Activated T-cell treated with anti-CD3 and anti-CD28 coated beads, Interleukin-2, amount 50 U/mL, for 1 hour (primary cell): ENCODE measurements around the gene ACR.

Source experiments
- DNase-seq: peaks from one replicate; pipeline ENCODE4 v3.0.0-alpha.2; 2020

ACR gene

GRCh38 chr22:50703726-50704509 lies 34.1 kb upstream of the ACR start:
- no peak for DNase-seq

GRCh38 chr22:50704510-50705218 lies 33.3 kb upstream of the ACR start:
- DNase-seq: no peak

GRCh38 chr22:50705219-50705691 lies 32.7 kb upstream of the ACR start:
- no peak for DNase-seq

GRCh38 chr22:50705851-50706351 lies 32.1 kb upstream of the ACR start:
- no peak for DNase-seq

- no peak for DNase-seq
Measured at GRCh38 chr22:50706481-50707125, 31.4 kb upstream of the ACR start.

GRCh38 chr22:50708474-50708873 lies 29.5 kb upstream of the ACR start:
- no peak for DNase-seq

- no peak for DNase-seq
Measured at GRCh38 chr22:50708996-50709395, 29.0 kb upstream of the ACR start.

- no peak for DNase-seq
Measured at GRCh38 chr22:50710221-50710620, 27.8 kb upstream of the ACR start.

- no peak for DNase-seq
Measured at GRCh38 chr22:50710886-50711285, 27.1 kb upstream of the ACR start.

- DNase-seq: no peak
Measured at GRCh38 chr22:50711446-50712340, 26.3 kb upstream of the ACR start.

GRCh38 chr22:50712341-50713007 lies 25.5 kb upstream of the ACR start:
- DNase-seq: no peak

GRCh38 chr22:50713008-50713385 lies 25.0 kb upstream of the ACR start:
- DNase-seq: no peak

- no peak for DNase-seq
Measured at GRCh38 chr22:50713571-50714056, 24.4 kb upstream of the ACR start.

- DNase-seq: no peak
Measured at GRCh38 chr22:50714150-50714549, 23.9 kb upstream of the ACR start.

- DNase-seq: no peak
Measured at GRCh38 chr22:50714631-50715179, 23.3 kb upstream of the ACR start.

GRCh38 chr22:50715250-50715649 lies 22.8 kb upstream of the ACR start:
- no peak for DNase-seq

GRCh38 chr22:50715776-50716175 lies 22.2 kb upstream of the ACR start:
- no peak for DNase-seq

- DNase-seq: no peak
Measured at GRCh38 chr22:50716290-50717024, 21.5 kb upstream of the ACR start.

GRCh38 chr22:50717709-50718351 lies 20.2 kb upstream of the ACR start:
- no peak for DNase-seq

- DNase-seq: no peak
Measured at GRCh38 chr22:50718352-50718709, 19.7 kb upstream of the ACR start.
